T-cell (primary cell): ENCODE results near the gene NFKBIB. TPM values are rescaled to one million over a fixed set of nuclear protein-coding genes. Genes with fewer than 3 reads are reported as not detected.

ENCODE experiments used
- total RNA-seq, 35 experiments: library from RNA in 6 of 35; stranded (reverse) in 6 of 35; fragments of 120-200 nt in 1 of 35; gene quantifications; one replicate each; pipeline versions ENCODE4 v1.2.1 to v1.2.4 and lab custom pipeline; 2013 to 2026

NFKBIB gene
- total RNA-seq, 5 donors from 2014 or later (not counting 1 experiment from before 2014, with no cell fraction given) = 31.9 to 36.8 (median 33.9) TPM

Other genes with a start within 250 kb of the NFKBIB start
- gene CAPN12, start 155.5 kb upstream of the NFKBIB start, total RNA-seq = 10 to 100 TPM in 2 of 5 donors, 1 to 10 TPM in 3; 2.5 to 13.8 (median 8.8) TPM
- not detected for gene LGALS7, start 126.5 kb upstream of the NFKBIB start, total RNA-seq
- not detected for gene LGALS7B, start 110.8 kb upstream of the NFKBIB start, total RNA-seq
- gene LGALS4, start 87.0 kb upstream of the NFKBIB start, total RNA-seq = 1 to 10 TPM; 3.8 to 8.8 (median 6.6) TPM
- gene ECH1, start 68.2 kb upstream of the NFKBIB start, total RNA-seq = 100 to 1,000 TPM in 4 of 5 donors, 10 to 100 TPM in 1; 76.7 to 159 (median 134) TPM
- gene HNRNPL, start 50.0 kb upstream of the NFKBIB start, total RNA-seq = 100 to 1,000 TPM; 320 to 498 (median 330) TPM
- gene RINL, start 21.7 kb upstream of the NFKBIB start, total RNA-seq = 10 to 100 TPM; 44.2 to 81.3 (median 71.0) TPM
- gene SIRT2, start 351 bp upstream of the NFKBIB start, total RNA-seq = 10 to 100 TPM; 50.7 to 67.6 (median 55.6) TPM
- 1 to 10 TPM; 1.1 to 1.6 (median 1.3) TPM for gene CCER2, start 12.2 kb downstream of the NFKBIB start, total RNA-seq
- gene SARS2, start 30.8 kb downstream of the NFKBIB start, total RNA-seq = 10 to 100 TPM; 22.0 to 33.5 (median 26.0) TPM
- gene MRPS12, start 31.0 kb downstream of the NFKBIB start, total RNA-seq = 10 to 100 TPM; 17.3 to 35.1 (median 32.8) TPM
- under 1 TPM in 3 of 5 donors, not detected in 2; 0.18 to 0.46 (median 0.28) TPM for gene FBXO17, start 75.8 kb downstream of the NFKBIB start, total RNA-seq
- gene FBXO27, start 132.6 kb downstream of the NFKBIB start, total RNA-seq = under 1 TPM in 3 of 5 donors, not detected in 2; 0.41 to 0.69 (median 0.66) TPM
- gene ACP7, start 184.4 kb downstream of the NFKBIB start, total RNA-seq = under 1 TPM in 1 of 5 donors, not detected in 4; 0.19 TPM
- gene PAK4, start 225.8 kb downstream of the NFKBIB start, total RNA-seq = 10 to 100 TPM in 3 of 5 donors, 1 to 10 TPM in 2; 8.6 to 16.8 (median 12.9) TPM